Neural cell (in vitro differentiated cells): ENCODE results near the gene SCN1A. TPM values are rescaled to one million over a fixed set of nuclear protein-coding genes. Genes with fewer than 3 reads are reported as not detected.

Source experiments
- H2AFZ ChIP-seq: fragments of 200-600, 300-800 bp; sonication (generic), shearing (Covaris generic); 2 replicates; pipeline ENCODE4 v1.6.0; 2014; ENCODE audit warnings: low read depth, mild to moderate bottlenecking, antibody characterized with exemption, low read length, moderate library complexity
- H3F3A ChIP-seq: fragments of 200-600 bp; shearing (Covaris generic); 2 replicates; pipeline ENCODE4 v1.6.1; 2016; ENCODE audit warnings: mild to moderate bottlenecking, moderate library complexity, mixed read lengths, antibody characterized with exemption, low read length; ENCODE audit not compliant: insufficient read depth, poor library complexity, severe bottlenecking
- H3K27ac ChIP-seq: fragments of 200-600, 300-800 bp; sonication (generic), shearing (Covaris generic); 2 replicates; pipeline ENCODE4 v1.5.1; 2014; ENCODE audit warnings: mild to moderate bottlenecking, low read length, moderate library complexity
- H3K27me3 ChIP-seq: fragments of 300-800, 200-600 bp; sonication (generic), shearing (Covaris generic); 2 replicates; pipeline ENCODE4 v1.6.0; 2014; ENCODE audit warnings: mild to moderate bottlenecking, low read depth, low read length, moderate library complexity; ENCODE audit not compliant: insufficient read depth
- H3K36me3 ChIP-seq: fragments of 300-800, 200-600 bp; sonication (generic), shearing (Covaris generic); 2 replicates; pipeline ENCODE4 v1.5.1; 2014; ENCODE audit warnings: mild to moderate bottlenecking, antibody characterized with exemption, low read length, moderate library complexity; ENCODE audit not compliant: insufficient read depth
- H3K4me2 ChIP-seq: fragments of 300-800, 200-600 bp; sonication (generic), shearing (Covaris generic); 2 replicates; pipeline ENCODE4 v1.6.0; 2014; ENCODE audit warnings: mild to moderate bottlenecking, low read length
- H3K4me3 ChIP-seq: fragments of 300-800, 200-600 bp; sonication (generic), shearing (Covaris generic); 2 replicates; pipeline ENCODE4 v1.5.1; 2014; ENCODE audit warnings: mild to moderate bottlenecking, low read length, moderate library complexity
- H3K79me2 ChIP-seq: fragments of 200-600 bp; shearing (Covaris generic); replicated peaks from 2 replicates; pipeline ENCODE4 v1.6.0; 2014; ENCODE audit warnings: mild to moderate bottlenecking, low read length, moderate library complexity; ENCODE audit not compliant: insufficient read depth
- H3K9ac ChIP-seq: fragments of 300-800, 200-600 bp; sonication (generic), shearing (Covaris generic); 2 replicates; pipeline ENCODE4 v1.6.1; 2016; ENCODE audit warnings: mild to moderate bottlenecking, low read length, mixed read lengths
- H3K9me2 ChIP-seq: fragments of 200-600 bp; shearing (Covaris generic); 2 replicates; pipeline ENCODE4 v1.6.1; 2016; ENCODE audit warnings: mild to moderate bottlenecking, low read length, mixed read lengths; ENCODE audit not compliant: insufficient read depth
- H3K9me3 ChIP-seq: fragments of 200-600, 300-800 bp; sonication (generic), shearing (Covaris generic); 2 replicates; pipeline ENCODE4 v1.6.1; 2016; ENCODE audit warnings: mild to moderate bottlenecking, mixed run types, low read length, moderate library complexity, mixed read lengths
- H4K20me1 ChIP-seq: fragments of 200-600 bp; shearing (Covaris generic); 2 replicates; pipeline ENCODE4 v1.6.1; 2016; ENCODE audit warnings: mild to moderate bottlenecking, mixed run types; ENCODE audit not compliant: insufficient read depth
- EP300 ChIP-seq: fragments of 450-650 bp; conservative IDR thresholded peaks from 2 replicates; pipeline ENCODE4 v1.6.1; 2014; ENCODE audit warnings: antibody characterized with exemption, mild to moderate bottlenecking, moderate library complexity; ENCODE audit not compliant: poor library complexity, severe bottlenecking
- EZH2 ChIP-seq: fragments of 200-600, 300-800 bp; shearing (Covaris generic), sonication (generic); IDR thresholded peaks from 2 replicates; pipeline ENCODE4 v1.6.1; 2014; ENCODE audit warnings: antibody characterized with exemption, low read length, borderline replicate concordance, mild to moderate bottlenecking; ENCODE audit not compliant: insufficient read depth, poor library complexity, severe bottlenecking
- MXI1 ChIP-seq: fragments of 450-650 bp; conservative IDR thresholded peaks from 2 replicates; pipeline ENCODE4 v1.6.1; 2014; ENCODE audit warnings: antibody characterized with exemption, mild to moderate bottlenecking; ENCODE audit not compliant: poor library complexity, severe bottlenecking
- POLR2AphosphoS5 ChIP-seq: IDR thresholded peaks from 2 replicates; pipeline ENCODE4 v1.6.1; 2012
- RAD21 ChIP-seq: fragments of 450-650 bp; conservative IDR thresholded peaks from 2 replicates; pipeline ENCODE4 v1.6.1; 2014; ENCODE audit warnings: antibody characterized with exemption, mild to moderate bottlenecking, moderate library complexity
- SMC3 ChIP-seq: fragments of 450-650 bp; conservative IDR thresholded peaks from 2 replicates; pipeline ENCODE4 v1.6.1; 2014; ENCODE audit warnings: antibody characterized with exemption, mild to moderate bottlenecking, moderate library complexity; ENCODE audit not compliant: poor library complexity
- TAF1 ChIP-seq: IDR thresholded peaks from 2 replicates; pipeline ENCODE4 v1.6.1; 2012; ENCODE audit warnings: low read depth
- polyA plus RNA-seq: library from polyadenylated mRNA; depleted of rRNA; stranded (reverse); fragments of >200 nt; gene quantifications from 2 replicates; pipeline ENCODE4 v1.2.3, GENCODE V29; 2014
- small RNA-seq, 3 experiments: library from RNA; depleted of rRNA; stranded (forward); fragments of <200 nt; gene quantifications; one replicate each; pipeline ENCODE3, GENCODE V24; 2012
- TF ChIP-seq, protein P1 (sequence below): IDR thresholded peaks from 2 replicates; pipeline ENCODE4 v1.6.1; 2012; ENCODE audit warnings: borderline replicate concordance
- TF ChIP-seq, protein P2 (sequence below): fragments of 450-650 bp; IDR thresholded peaks from 2 replicates; pipeline ENCODE4 v1.5.1; 2014; ENCODE audit warnings: antibody characterized with exemption, mild to moderate bottlenecking, moderate library complexity; ENCODE audit not compliant: poor library complexity, severe bottlenecking

SCN1A gene
- polyA plus RNA-seq, 1 donor from 2014 or later = 1.0 TPM

- H4K20me1 ChIP-seq = no peaks in the 10 kb centered on the region
- no peak overlapping the region for H2AFZ ChIP-seq
- H3K9me3 ChIP-seq = no peaks in the 10 kb centered on the region
- TF ChIP-seq, protein P1, sequence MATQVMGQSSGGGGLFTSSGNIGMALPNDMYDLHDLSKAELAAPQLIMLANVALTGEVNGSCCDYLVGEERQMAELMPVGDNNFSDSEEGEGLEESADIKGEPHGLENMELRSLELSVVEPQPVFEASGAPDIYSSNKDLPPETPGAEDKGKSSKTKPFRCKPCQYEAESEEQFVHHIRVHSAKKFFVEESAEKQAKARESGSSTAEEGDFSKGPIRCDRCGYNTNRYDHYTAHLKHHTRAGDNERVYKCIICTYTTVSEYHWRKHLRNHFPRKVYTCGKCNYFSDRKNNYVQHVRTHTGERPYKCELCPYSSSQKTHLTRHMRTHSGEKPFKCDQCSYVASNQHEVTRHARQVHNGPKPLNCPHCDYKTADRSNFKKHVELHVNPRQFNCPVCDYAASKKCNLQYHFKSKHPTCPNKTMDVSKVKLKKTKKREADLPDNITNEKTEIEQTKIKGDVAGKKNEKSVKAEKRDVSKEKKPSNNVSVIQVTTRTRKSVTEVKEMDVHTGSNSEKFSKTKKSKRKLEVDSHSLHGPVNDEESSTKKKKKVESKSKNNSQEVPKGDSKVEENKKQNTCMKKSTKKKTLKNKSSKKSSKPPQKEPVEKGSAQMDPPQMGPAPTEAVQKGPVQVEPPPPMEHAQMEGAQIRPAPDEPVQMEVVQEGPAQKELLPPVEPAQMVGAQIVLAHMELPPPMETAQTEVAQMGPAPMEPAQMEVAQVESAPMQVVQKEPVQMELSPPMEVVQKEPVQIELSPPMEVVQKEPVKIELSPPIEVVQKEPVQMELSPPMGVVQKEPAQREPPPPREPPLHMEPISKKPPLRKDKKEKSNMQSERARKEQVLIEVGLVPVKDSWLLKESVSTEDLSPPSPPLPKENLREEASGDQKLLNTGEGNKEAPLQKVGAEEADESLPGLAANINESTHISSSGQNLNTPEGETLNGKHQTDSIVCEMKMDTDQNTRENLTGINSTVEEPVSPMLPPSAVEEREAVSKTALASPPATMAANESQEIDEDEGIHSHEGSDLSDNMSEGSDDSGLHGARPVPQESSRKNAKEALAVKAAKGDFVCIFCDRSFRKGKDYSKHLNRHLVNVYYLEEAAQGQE = no peak
- TF ChIP-seq POLR2AphosphoS5 (no peak), RAD21 (no peak), MXI1 (no peak), EP300 (no peak), SMC3 (no peak), TAF1 (no peak)
- TF ChIP-seq, protein P2, sequence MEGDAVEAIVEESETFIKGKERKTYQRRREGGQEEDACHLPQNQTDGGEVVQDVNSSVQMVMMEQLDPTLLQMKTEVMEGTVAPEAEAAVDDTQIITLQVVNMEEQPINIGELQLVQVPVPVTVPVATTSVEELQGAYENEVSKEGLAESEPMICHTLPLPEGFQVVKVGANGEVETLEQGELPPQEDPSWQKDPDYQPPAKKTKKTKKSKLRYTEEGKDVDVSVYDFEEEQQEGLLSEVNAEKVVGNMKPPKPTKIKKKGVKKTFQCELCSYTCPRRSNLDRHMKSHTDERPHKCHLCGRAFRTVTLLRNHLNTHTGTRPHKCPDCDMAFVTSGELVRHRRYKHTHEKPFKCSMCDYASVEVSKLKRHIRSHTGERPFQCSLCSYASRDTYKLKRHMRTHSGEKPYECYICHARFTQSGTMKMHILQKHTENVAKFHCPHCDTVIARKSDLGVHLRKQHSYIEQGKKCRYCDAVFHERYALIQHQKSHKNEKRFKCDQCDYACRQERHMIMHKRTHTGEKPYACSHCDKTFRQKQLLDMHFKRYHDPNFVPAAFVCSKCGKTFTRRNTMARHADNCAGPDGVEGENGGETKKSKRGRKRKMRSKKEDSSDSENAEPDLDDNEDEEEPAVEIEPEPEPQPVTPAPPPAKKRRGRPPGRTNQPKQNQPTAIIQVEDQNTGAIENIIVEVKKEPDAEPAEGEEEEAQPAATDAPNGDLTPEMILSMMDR = no peak
- no peak overlapping the region for H3K9ac ChIP-seq
- no peaks in the 10 kb centered on the region for H3K79me2 ChIP-seq
- no peaks in the 10 kb centered on the region for H3F3A ChIP-seq
- H3K4me2 ChIP-seq = no peak overlapping the region
- no peaks in the 10 kb centered on the region for H3K9me2 ChIP-seq
- no peak overlapping the region for H3K27ac ChIP-seq
- no peaks in the 10 kb centered on the region for H3K27me3 ChIP-seq
- peaks cover 21% of the 10 kb centered on the region for H3K36me3 ChIP-seq
- no peak overlapping the region for H3K4me3 ChIP-seq
These were observed 186.0 kb downstream of the SCN1A start for GRCh38 chr2:165941827-165942226.

- Histone ChIP-seq H4K20me1 (no peaks in the 10 kb centered on the region), H3K27ac (no peak overlapping the region), H3K36me3 (peaks cover 21% of the 10 kb centered on the region), H3K9ac (no peak overlapping the region), H3K9me3 (no peaks in the 10 kb centered on the region), H2AFZ (no peak overlapping the region), H3K4me2 (no peak overlapping the region), H3K9me2 (no peaks in the 10 kb centered on the region), H3K79me2 (no peaks in the 10 kb centered on the region), H3K4me3 (no peak overlapping the region), H3F3A (no peaks in the 10 kb centered on the region), H3K27me3 (no peaks in the 10 kb centered on the region)
- TF ChIP-seq EZH2 (no peak), POLR2AphosphoS5 (no peak), MXI1 (no peak), SMC3 (no peak), TAF1 (no peak), EP300 (no peak)
- TF ChIP-seq, protein P2 = no peak
These were observed 189.6 kb downstream of the SCN1A start for GRCh38 chr2:165938237-165938636.

Small RNA genes lying within 50 kb of the gene (small RNA-seq; reads per million reads assigned to genes)
- 0 to 1.2 (median 0) reads per million in 3 experiments for gene RF00019

Other genes with a start within 250 kb of the SCN1A start
- gene TTC21B, start 174.2 kb downstream of the SCN1A start, polyA plus RNA-seq = 25.0 and 31.1 TPM in 2 replicates
- gene SCN9A, start 247.9 kb upstream of the SCN1A start, polyA plus RNA-seq = 8.3 and 10.4 TPM in 2 replicates